HG02973 (cell line): Measurements from ENCODE around the gene NAT14.
"Not testable (repeated sequence)": the region's sequence is repeated elsewhere in the genome, so short reads cannot be mapped to it uniquely, and the experiment has no call there.

Source experiments
- ATAC-seq: cut with Tn5 transposase; IDR thresholded peaks from one replicate; pipeline ENCODE4 v1.9.1; 2021; ENCODE audit warnings: moderate library complexity; ENCODE audit not compliant: unreplicated experiment

NAT14 gene

GRCh38 chr19:55530996-55531395 is 46.0 kb downstream of the NAT14 start:
- no peak for ATAC-seq

- not testable (repeated sequence) for ATAC-seq
Observed at GRCh38 chr19:55534280-55534679, 49.3 kb downstream of the NAT14 start.

- ATAC-seq = no peak
Observed at GRCh38 chr19:55535173-55535964, 50.4 kb downstream of the NAT14 start.

- ATAC-seq = no peak
Observed at GRCh38 chr19:55535965-55536350, 51.0 kb downstream of the NAT14 start.

- no peak for ATAC-seq
Observed at GRCh38 chr19:55536366-55536765, 51.4 kb downstream of the NAT14 start.
